ENCODE results near the gene ELOVL5. TPM values are rescaled to one million over a fixed set of nuclear protein-coding genes. Genes with fewer than 3 reads are reported as not detected.

Gene ELOVL5
- total RNA-seq, 1 donor from 2014 or later = 52.8 TPM

- no peak for DNase-seq (ENCODE audit: low read depth)
- Mint-ChIP-seq H3K4me1 (ENCODE audit: low read depth, unreplicated experiment) (peaks cover 5% of the 10 kb centered on the region), H3K4me3 (ENCODE audit: unreplicated experiment) (no peak overlapping the region), H3K27me3 (ENCODE audit: low read depth, unreplicated experiment) (no peaks in the 10 kb centered on the region), H3K9me3 (ENCODE audit: unreplicated experiment) (no peaks in the 10 kb centered on the region), H3K27ac (ENCODE audit: unreplicated experiment) (no peak overlapping the region), H3K36me3 (ENCODE audit: low read depth, unreplicated experiment) (peaks cover 3% of the 10 kb centered on the region)
- Histone ChIP-seq H3K27ac (ENCODE audit: low read depth, low read length) (no peak overlapping the region), H3K9ac (ENCODE audit: low read length) (no peak overlapping the region), H3K4me1 (ENCODE audit: insufficient read depth, low read length) (no peaks in the 10 kb centered on the region), H3K36me3 (ENCODE audit: insufficient read depth, low read length) (peaks cover under 1% of the 10 kb centered on the region), H2AFZ (ENCODE audit: low read depth, low read length) (no peak overlapping the region), H3K4me3 (ENCODE audit: insufficient read depth, low read depth, low read length) (no peak overlapping the region), H3K79me2 (ENCODE audit: insufficient read depth, low read length) (peaks cover 100% of the 10 kb centered on the region), H3K4me2 (ENCODE audit: low read length) (no peak overlapping the region), H3K27me3 (ENCODE audit: insufficient read depth, low read length) (no peaks in the 10 kb centered on the region), H4K20me1 (ENCODE audit: insufficient read depth, low read length) (peaks cover 97% of the 10 kb centered on the region), H3K9me3 (ENCODE audit: insufficient read depth, low read depth, low read length) (no peaks in the 10 kb centered on the region)
- TF ChIP-seq EZH2 (IDR thresholded peaks at IDR 0.05; ENCODE audit: insufficient read depth, low read length) = no peak
- TF ChIP-seq, protein P1, sequence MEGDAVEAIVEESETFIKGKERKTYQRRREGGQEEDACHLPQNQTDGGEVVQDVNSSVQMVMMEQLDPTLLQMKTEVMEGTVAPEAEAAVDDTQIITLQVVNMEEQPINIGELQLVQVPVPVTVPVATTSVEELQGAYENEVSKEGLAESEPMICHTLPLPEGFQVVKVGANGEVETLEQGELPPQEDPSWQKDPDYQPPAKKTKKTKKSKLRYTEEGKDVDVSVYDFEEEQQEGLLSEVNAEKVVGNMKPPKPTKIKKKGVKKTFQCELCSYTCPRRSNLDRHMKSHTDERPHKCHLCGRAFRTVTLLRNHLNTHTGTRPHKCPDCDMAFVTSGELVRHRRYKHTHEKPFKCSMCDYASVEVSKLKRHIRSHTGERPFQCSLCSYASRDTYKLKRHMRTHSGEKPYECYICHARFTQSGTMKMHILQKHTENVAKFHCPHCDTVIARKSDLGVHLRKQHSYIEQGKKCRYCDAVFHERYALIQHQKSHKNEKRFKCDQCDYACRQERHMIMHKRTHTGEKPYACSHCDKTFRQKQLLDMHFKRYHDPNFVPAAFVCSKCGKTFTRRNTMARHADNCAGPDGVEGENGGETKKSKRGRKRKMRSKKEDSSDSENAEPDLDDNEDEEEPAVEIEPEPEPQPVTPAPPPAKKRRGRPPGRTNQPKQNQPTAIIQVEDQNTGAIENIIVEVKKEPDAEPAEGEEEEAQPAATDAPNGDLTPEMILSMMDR (IDR thresholded peaks at IDR 0.05; ENCODE audit: insufficient read depth, low read depth, low read length) = no peak
- no peak for FAIRE-seq
These were observed 8.2 kb downstream of the ELOVL5 start for GRCh38 chr6:53340536-53340935.

GRCh38 chr6:53339424-53339823 lies 9.3 kb downstream of the ELOVL5 start:
- Histone ChIP-seq H2AFZ (ENCODE audit: low read depth, low read length) (no peak overlapping the region), H3K4me2 (ENCODE audit: low read length) (no peak overlapping the region), H3K4me1 (ENCODE audit: insufficient read depth, low read length) (no peaks in the 10 kb centered on the region), H3K79me2 (ENCODE audit: insufficient read depth, low read length) (peaks cover 100% of the 10 kb centered on the region), H3K9ac (ENCODE audit: low read length) (no peak overlapping the region), H3K36me3 (ENCODE audit: insufficient read depth, low read length) (no peaks in the 10 kb centered on the region), H4K20me1 (ENCODE audit: insufficient read depth, low read length) (peaks cover 97% of the 10 kb centered on the region), H3K27me3 (ENCODE audit: insufficient read depth, low read length) (no peaks in the 10 kb centered on the region), H3K9me3 (ENCODE audit: insufficient read depth, low read depth, low read length) (no peaks in the 10 kb centered on the region), H3K4me3 (ENCODE audit: insufficient read depth, low read depth, low read length) (no peak overlapping the region), H3K27ac (ENCODE audit: low read depth, low read length) (no peak overlapping the region)
- no peaks in the 10 kb centered on the region for H3K36me3 Mint-ChIP-seq (ENCODE audit: low read depth, unreplicated experiment)
- peaks cover 5% of the 10 kb centered on the region for H3K4me1 Mint-ChIP-seq (ENCODE audit: low read depth, unreplicated experiment)
- H3K4me3 Mint-ChIP-seq (ENCODE audit: unreplicated experiment) = no peak overlapping the region
- H3K27me3 Mint-ChIP-seq (ENCODE audit: low read depth, unreplicated experiment) = no peaks in the 10 kb centered on the region
- DNase-seq (ENCODE audit: low read depth) (no peak), FAIRE-seq (no peak)
- no peaks in the 10 kb centered on the region for H3K9me3 Mint-ChIP-seq (ENCODE audit: unreplicated experiment)
- TF ChIP-seq, protein P1 (IDR thresholded peaks at IDR 0.05; ENCODE audit: insufficient read depth, low read depth, low read length) = no peak
- no peak for TF ChIP-seq EZH2 (IDR thresholded peaks at IDR 0.05; ENCODE audit: insufficient read depth, low read length)
- no peak overlapping the region for H3K27ac Mint-ChIP-seq (ENCODE audit: unreplicated experiment)

DNA sequence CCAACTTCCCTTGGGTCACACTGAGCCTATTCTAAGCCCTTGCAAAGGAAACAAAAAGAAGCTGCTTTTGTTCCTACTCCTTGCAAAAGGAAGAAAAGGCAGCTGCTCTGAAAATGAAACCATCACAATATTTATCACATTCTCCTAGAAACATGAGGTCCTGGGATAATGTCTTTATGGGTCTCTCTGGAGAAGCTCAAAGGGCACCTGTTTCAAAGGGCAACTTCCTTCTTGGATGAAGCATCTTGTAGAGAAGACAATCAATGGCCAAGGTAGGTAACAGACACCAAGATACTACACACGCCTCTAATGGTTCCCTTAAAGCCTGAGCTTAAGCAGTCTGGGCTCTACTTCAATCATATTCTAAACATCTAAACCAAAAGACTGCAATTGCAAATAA lies 10.4 kb downstream of the ELOVL5 start:
- Mint-ChIP-seq H3K4me1 (ENCODE audit: low read depth, unreplicated experiment) (peaks cover 5% of the 10 kb centered on the region), H3K27ac (ENCODE audit: unreplicated experiment) (no peak overlapping the region), H3K36me3 (ENCODE audit: low read depth, unreplicated experiment) (no peaks in the 10 kb centered on the region), H3K4me3 (ENCODE audit: unreplicated experiment) (no peak overlapping the region), H3K27me3 (ENCODE audit: low read depth, unreplicated experiment) (no peaks in the 10 kb centered on the region), H3K9me3 (ENCODE audit: unreplicated experiment) (no peaks in the 10 kb centered on the region)
- no peak for DNase-seq (ENCODE audit: low read depth)
- no peaks in the 10 kb centered on the region for H3K9me3 ChIP-seq (ENCODE audit: insufficient read depth, low read depth, low read length)
- H2AFZ ChIP-seq (ENCODE audit: low read depth, low read length) = no peak overlapping the region
- FAIRE-seq = no peak
- no peak overlapping the region for H3K9ac ChIP-seq (ENCODE audit: low read length)
- H3K4me2 ChIP-seq (ENCODE audit: low read length) = no peak overlapping the region
- H3K4me1 ChIP-seq (ENCODE audit: insufficient read depth, low read length) = no peaks in the 10 kb centered on the region
- no peaks in the 10 kb centered on the region for H3K36me3 ChIP-seq (ENCODE audit: insufficient read depth, low read length)
- H3K27me3 ChIP-seq (ENCODE audit: insufficient read depth, low read length) = no peaks in the 10 kb centered on the region
- H3K4me3 ChIP-seq (ENCODE audit: insufficient read depth, low read depth, low read length) = no peak overlapping the region
- H4K20me1 ChIP-seq (ENCODE audit: insufficient read depth, low read length) = peaks cover 93% of the 10 kb centered on the region
- TF ChIP-seq EZH2 (IDR thresholded peaks at IDR 0.05; ENCODE audit: insufficient read depth, low read length) = no peak
- TF ChIP-seq, protein P1 (IDR thresholded peaks at IDR 0.05; ENCODE audit: insufficient read depth, low read depth, low read length) = no peak
- peaks cover 100% of the 10 kb centered on the region for H3K79me2 ChIP-seq (ENCODE audit: insufficient read depth, low read length)
- H3K27ac ChIP-seq (ENCODE audit: low read depth, low read length) = no peak overlapping the region

Data from astrocyte (in vitro differentiated cells and primary cell).